Bronchial epithelial cell (primary cell): ENCODE results near the gene CADM2. TPM values are rescaled to one million over a fixed set of nuclear protein-coding genes. Genes with fewer than 3 reads are reported as not detected.

Experiments used
- DNase-seq: peaks from one replicate; pipeline ENCODE4 v3.0.0-alpha.2; 2010; ENCODE audit warnings: low read depth
- FAIRE-seq: peaks from 2 replicates; lab custom pipeline; 2011; peaks lifted over from hg19 to GRCh38; lab: Jason Lieb, UNC
- H3K27me3 ChIP-seq: 2 replicates; pipeline ENCODE4 v1.5.1; 2011; ENCODE audit warnings: low read length; ENCODE audit not compliant: control insufficient read depth, insufficient read depth
- H3K36me3 ChIP-seq: 2 replicates; pipeline ENCODE4 v1.5.1; 2011; ENCODE audit warnings: low read length; ENCODE audit not compliant: control insufficient read depth, insufficient read depth
- H3K4me3 ChIP-seq: 2 replicates; pipeline ENCODE4 v1.5.1; 2011; ENCODE audit warnings: mild to moderate bottlenecking, low read depth, low read length, control low read depth
- CTCF ChIP-seq: IDR thresholded peaks from 2 replicates; pipeline ENCODE4 v1.5.1; 2011; ENCODE audit warnings: mild to moderate bottlenecking, moderate library complexity, low read length, control low read depth, inconsistent platforms; ENCODE audit not compliant: insufficient read depth, severe bottlenecking
- total RNA-seq: library from RNA; depleted of rRNA; stranded (reverse); fragments of >200 nt; gene quantifications from 2 replicates; pipeline ENCODE4 v1.2.1, GENCODE V29; 2014

Gene CADM2
- total RNA-seq, 1 donor from 2014 or later = under 0.01 TPM

DNA sequence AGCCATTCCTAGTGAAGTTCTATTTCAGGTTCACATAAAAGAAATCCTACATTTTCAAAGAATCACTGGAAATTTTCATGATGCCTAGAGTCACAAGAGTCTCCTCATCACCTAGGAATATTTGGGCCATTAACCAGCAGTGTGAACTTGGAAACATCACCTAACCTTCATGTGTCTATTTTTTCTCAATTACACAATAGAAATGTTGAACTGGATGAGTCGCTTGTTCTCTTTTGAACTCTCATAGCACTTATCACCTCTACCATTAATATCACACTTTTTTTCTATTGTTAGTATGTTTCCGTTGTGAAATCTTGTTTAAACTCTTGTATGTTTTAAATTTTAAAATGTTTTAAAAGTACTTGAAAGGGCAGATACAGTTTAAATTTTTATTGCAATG, 371.3 kb downstream of the CADM2 start:
- peak; percentile 39 for DNase-seq
- no peak for TF ChIP-seq CTCF
- FAIRE-seq = no peak
- H3K4me3 ChIP-seq = no peak overlapping the region
- no peaks in the 10 kb centered on the region for H3K27me3 ChIP-seq
- no peaks in the 10 kb centered on the region for H3K36me3 ChIP-seq

- TF ChIP-seq CTCF = no peak
- FAIRE-seq (no peak), DNase-seq (no peak)
- H3K36me3 ChIP-seq = no peaks in the 10 kb centered on the region
- no peak overlapping the region for H3K4me3 ChIP-seq
- no peaks in the 10 kb centered on the region for H3K27me3 ChIP-seq
These were observed 379.1 kb downstream of the CADM2 start for GRCh38 chr3:85337895-85338294.

DNA sequence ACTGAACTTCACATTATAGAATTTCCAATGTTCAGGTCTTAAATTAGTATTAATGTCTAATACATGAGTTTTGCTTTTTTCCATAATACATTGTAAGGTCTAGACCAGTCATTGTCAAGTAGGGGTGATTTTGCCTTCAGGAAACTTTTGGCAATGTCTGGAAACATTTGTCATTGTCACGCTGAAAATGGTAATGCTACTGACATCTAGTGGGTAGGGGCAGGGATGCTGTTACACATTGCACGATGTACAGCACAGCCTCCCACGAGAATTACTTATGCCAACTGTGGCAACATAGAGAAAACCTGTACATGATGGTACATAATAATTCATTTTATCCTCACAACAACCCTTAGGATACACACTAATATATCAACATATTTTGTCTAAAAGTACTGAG, 384.1 kb downstream of the CADM2 start:
- Histone ChIP-seq H3K27me3 (no peaks in the 10 kb centered on the region), H3K4me3 (no peak overlapping the region), H3K36me3 (no peaks in the 10 kb centered on the region)
- TF ChIP-seq CTCF = peak; percentile 56
- peak; percentile 37 for DNase-seq
- FAIRE-seq = no peak

- Histone ChIP-seq H3K4me3 (no peak overlapping the region), H3K36me3 (no peaks in the 10 kb centered on the region), H3K27me3 (no peaks in the 10 kb centered on the region)
- DNase-seq (no peak), FAIRE-seq (no peak)
- no peak for TF ChIP-seq CTCF
These were observed 396.8 kb downstream of the CADM2 start for GRCh38 chr3:85355572-85355971.

DNA sequence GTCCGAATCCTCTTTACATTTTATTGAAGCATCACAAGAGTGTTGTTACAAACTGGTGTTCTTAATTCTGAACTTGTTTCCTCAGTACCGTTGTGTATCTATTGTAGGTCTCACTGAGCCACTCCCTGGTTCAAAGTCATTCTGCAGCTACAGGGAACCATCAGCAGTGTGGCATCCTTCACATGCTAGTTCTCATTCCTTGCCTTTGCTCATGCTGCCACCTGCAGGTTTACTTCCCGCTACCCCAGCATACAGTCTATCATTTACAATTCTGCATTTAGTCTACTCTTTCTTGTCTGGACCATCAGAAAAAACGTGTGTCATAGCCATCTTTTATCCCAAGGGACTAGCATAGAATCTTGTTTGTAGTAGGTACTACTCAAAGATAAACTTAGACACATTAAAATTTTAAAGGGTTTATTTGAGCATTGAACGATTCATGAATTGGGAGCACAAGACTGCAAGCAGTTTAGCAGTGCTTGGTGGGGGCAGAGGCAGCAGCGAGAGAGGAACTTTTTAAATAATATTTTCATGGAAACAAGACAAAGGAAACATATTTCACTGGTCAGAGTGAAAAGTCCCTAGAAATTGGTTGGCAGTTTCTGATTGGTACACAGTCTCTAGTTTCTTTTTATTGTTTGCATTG, 402.1 kb downstream of the CADM2 start:
- TF ChIP-seq CTCF = peak; percentile 76
- FAIRE-seq (no peak), DNase-seq (peak; percentile 60)

DNA sequence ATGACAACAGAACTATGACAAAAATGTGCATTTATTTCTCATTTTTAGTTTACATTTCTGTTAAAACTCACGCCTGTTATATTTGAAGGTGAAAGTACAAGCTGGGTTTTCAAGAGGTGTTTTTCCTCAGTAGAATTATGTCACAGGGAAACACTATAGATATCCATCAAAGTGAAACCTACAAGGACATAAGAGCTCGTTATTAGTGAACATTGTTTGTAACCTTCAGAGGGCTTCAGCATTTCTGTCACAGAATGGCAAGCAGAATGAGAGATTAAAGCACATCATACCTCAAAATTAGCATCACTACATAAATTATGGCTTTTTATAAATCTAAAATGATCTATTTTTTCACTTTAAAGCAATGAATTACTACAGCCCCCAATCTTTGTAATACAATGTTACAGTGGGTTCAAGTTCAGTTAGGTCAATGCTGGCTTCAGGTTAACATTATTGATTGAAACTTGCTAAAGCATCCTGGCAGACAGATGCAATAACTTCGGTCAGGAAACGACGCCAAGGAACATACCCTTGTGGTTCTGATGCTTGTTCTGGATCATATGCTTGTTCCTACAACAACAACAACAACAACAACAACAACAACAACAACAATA, 405.6 kb downstream of the CADM2 start:
- no peak overlapping the region for H3K4me3 ChIP-seq
- no peak for TF ChIP-seq CTCF
- H3K36me3 ChIP-seq = no peaks in the 10 kb centered on the region
- no peak for FAIRE-seq
- no peak for DNase-seq
- H3K27me3 ChIP-seq = no peaks in the 10 kb centered on the region

More for the DNA sequence above, 402.1 kb downstream of the CADM2 start:
- Histone ChIP-seq H3K4me3 (no peak overlapping the region), H3K36me3 (no peaks in the 10 kb centered on the region), H3K27me3 (no peaks in the 10 kb centered on the region)
